ENCODE measurements around the gene UBE3A.

- TF ChIP-seq CTCF (IDR thresholded peaks at IDR 0.05 in 8 of 11, conservative IDR thresholded peaks at IDR 0.05 in 3 of 11) (no peak), POLR2A (IDR thresholded peaks at IDR 0.05) (no peak), POLR2AphosphoS5 (IDR thresholded peaks at IDR 0.05) (no peak)
These were observed 43.9 kb downstream of the UBE3A start for GRCh38 chr15:25394898-25395297.
